ENCODE data around the gene C10orf53. TPM values are rescaled to one million over a fixed set of nuclear protein-coding genes. Genes with fewer than 3 reads are reported as not detected.
"Not testable (repeated sequence)": the region's sequence is repeated elsewhere in the genome, so short reads cannot be mapped to it uniquely, and the experiment has no call there.

Gene C10orf53
- total RNA-seq, 1 donor: not detected

GRCh38 chr10:49713266-49713665, 33.8 kb downstream of the C10orf53 start:
- no peak overlapping the region for H3K4me3 ChIP-seq (ENCODE audit: low read depth, low read length)
- TF ChIP-seq CTCF (IDR thresholded peaks at IDR 0.05; ENCODE audit: insufficient read depth, low read length): no peak
- no peak for DNase-seq (ENCODE audit: low read depth)

- H3K4me3 ChIP-seq (ENCODE audit: low read depth, low read length): not testable (repeated sequence)
These were observed 35.7 kb downstream of the C10orf53 start for GRCh38 chr10:49715157-49715556.

GRCh38 chr10:49726593-49726992, 47.1 kb downstream of the C10orf53 start:
- DNase-seq (ENCODE audit: low read depth): no peak
- H3K4me3 ChIP-seq (ENCODE audit: low read depth, low read length): no peak overlapping the region
- TF ChIP-seq CTCF (IDR thresholded peaks at IDR 0.05; ENCODE audit: insufficient read depth, low read length): no peak

More at GRCh38 chr10:49715157-49715556, 35.7 kb downstream of the C10orf53 start:
- DNase-seq (ENCODE audit: low read depth): not testable (repeated sequence)

- TF ChIP-seq CTCF (IDR thresholded peaks at IDR 0.05; ENCODE audit: insufficient read depth, low read length): no peak
- H3K4me3 ChIP-seq (ENCODE audit: low read depth, low read length): no peak overlapping the region
- DNase-seq (ENCODE audit: low read depth): no peak
These were observed 54.4 kb downstream of the C10orf53 start for GRCh38 chr10:49733866-49734265.

- no peak for DNase-seq (ENCODE audit: low read depth)
- no peak overlapping the region for H3K4me3 ChIP-seq (ENCODE audit: low read depth, low read length)
- TF ChIP-seq CTCF (IDR thresholded peaks at IDR 0.05; ENCODE audit: insufficient read depth, low read length): no peak
These were observed 55.2 kb downstream of the C10orf53 start for GRCh38 chr10:49734676-49735075.

GRCh38 chr10:49735161-49735560, 55.7 kb downstream of the C10orf53 start:
- no peak for DNase-seq (ENCODE audit: low read depth)
- H3K4me3 ChIP-seq (ENCODE audit: low read depth, low read length): no peak overlapping the region
- no peak for TF ChIP-seq CTCF (IDR thresholded peaks at IDR 0.05; ENCODE audit: insufficient read depth, low read length)

- no peak for DNase-seq (ENCODE audit: low read depth)
- H3K4me3 ChIP-seq (ENCODE audit: low read depth, low read length): no peak overlapping the region
- no peak for TF ChIP-seq CTCF (IDR thresholded peaks at IDR 0.05; ENCODE audit: insufficient read depth, low read length)
These were observed 56.6 kb downstream of the C10orf53 start for GRCh38 chr10:49735848-49736563.
